HG03196 (cell line): ENCODE results near the gene TNNC1.

ENCODE experiments used
- ATAC-seq: cut with Tn5 transposase; IDR thresholded peaks from one replicate; pipeline ENCODE4 v1.9.1; 2021; ENCODE audit not compliant: unreplicated experiment

Gene TNNC1

GRCh38 chr3:52458770-52459545 is 5.1 kb upstream of the TNNC1 start:
- ATAC-seq, result no peak

- ATAC-seq, result no peak
Measured at GRCh38 chr3:52458031-52458760, 4.4 kb upstream of the TNNC1 start.

- no peak for ATAC-seq
Measured at GRCh38 chr3:52456800-52457183, 3.0 kb upstream of the TNNC1 start.

- ATAC-seq, result no peak
Measured at GRCh38 chr3:52456169-52456799, 2.4 kb upstream of the TNNC1 start.

DNA sequence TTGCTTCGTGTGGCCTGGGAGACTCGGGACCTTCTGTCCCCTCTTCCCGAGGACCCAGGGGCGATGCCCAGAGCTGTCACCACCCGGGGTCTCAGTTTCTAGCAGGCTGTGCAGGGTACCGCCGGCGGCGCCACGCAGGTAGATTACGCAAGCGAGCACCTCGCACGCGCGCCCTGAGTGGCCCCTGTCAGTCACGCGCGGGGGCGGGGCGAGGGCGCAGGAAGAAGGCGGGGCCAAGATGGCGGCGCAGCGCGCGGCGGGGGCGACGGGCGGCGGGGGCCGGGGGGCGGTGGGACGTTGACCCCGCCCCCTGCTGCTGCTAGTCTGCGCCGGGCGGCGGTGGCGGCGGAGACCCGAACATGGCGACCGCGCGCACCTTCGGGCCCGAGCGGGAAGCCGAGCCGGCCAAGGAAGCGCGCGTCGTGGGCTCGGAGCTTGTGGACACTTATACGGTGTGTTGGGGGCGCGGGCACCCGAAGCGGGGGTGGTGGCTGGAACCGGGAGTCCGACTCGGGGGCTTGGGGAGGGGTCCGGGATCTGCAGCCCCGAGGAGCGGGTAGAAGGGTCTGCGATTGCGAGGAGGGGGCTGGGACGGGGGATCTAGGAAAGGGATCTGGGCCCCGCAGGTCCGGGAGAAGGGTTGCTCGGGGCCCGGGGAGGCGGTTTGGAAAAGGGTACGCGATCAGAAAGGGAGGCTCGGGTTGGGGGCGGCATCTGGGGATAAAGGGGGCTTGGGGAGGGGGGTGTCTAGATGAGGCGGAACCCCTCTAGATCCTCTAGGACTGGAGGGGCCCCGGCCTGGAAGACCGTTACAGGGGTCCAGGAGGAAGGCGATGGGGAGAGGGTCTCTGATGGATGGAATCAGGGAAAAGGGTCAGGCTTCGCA is 1.7 kb upstream of the TNNC1 start, which contains the start of gene NISCH:
Gene NISCH, plus strand, starts transcription at position 322 of the 886 bp plus-strand sequence. Its CDS starts 38 bp downstream, at position 360.
- no peak for ATAC-seq

DNA sequence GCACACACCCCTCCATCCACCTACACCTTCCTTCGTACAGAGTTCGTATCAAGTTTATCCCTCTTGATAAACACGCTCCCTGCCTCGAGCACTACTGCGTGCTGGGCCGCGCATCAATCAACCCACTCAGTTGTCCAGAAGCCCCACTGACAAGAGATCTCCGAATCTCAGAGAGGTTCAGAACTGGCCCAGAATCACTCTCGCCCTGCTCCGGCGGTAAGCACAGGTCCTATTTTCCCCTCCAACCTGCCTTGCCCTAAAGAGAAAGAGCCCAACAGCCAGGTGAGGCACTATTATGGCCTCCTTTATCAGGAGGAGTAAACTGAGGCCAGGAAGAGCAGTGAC is 1.1 kb upstream of the TNNC1 start:
- ATAC-seq, result no peak

DNA sequence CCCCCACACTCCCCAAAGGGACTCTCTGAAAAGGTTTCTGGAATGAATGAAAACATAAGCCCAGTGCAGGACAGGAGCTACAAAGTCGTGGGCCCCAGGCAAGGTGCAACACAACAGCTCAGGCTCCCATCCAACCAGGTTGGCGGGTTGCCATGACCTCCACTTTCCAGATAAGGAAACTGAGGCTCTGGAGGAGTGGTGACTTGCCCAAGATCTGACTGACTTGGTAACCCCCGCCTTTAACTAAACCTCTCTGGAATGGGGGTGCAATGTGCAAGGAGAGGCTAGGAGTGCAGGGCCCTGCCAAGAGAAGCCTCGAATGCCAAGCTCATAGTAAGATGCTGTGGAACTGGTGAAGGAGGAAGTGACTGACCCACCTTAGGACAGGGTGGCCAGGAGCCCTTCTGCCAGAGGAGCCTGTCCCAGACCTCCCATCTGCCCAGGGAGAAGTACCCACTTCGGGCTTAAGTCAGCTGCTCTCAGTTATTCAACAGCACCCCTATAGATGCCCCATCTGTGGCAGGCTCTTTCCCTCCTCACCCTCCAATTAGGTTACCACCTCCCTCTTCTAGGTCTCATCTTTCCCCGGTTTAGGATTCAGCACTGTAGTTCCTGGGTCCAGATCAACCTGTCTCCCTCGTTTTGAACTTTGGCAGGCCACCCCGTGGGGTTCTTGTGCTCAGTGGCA is 553 bp upstream of the TNNC1 start:
- no peak for ATAC-seq

GRCh38 chr3:52452570-52453221 is 1.1 kb downstream of the TNNC1 start:
- no peak for ATAC-seq

GRCh38 chr3:52452126-52452525 is 1.7 kb downstream of the TNNC1 start:
- ATAC-seq, result no peak

DNA sequence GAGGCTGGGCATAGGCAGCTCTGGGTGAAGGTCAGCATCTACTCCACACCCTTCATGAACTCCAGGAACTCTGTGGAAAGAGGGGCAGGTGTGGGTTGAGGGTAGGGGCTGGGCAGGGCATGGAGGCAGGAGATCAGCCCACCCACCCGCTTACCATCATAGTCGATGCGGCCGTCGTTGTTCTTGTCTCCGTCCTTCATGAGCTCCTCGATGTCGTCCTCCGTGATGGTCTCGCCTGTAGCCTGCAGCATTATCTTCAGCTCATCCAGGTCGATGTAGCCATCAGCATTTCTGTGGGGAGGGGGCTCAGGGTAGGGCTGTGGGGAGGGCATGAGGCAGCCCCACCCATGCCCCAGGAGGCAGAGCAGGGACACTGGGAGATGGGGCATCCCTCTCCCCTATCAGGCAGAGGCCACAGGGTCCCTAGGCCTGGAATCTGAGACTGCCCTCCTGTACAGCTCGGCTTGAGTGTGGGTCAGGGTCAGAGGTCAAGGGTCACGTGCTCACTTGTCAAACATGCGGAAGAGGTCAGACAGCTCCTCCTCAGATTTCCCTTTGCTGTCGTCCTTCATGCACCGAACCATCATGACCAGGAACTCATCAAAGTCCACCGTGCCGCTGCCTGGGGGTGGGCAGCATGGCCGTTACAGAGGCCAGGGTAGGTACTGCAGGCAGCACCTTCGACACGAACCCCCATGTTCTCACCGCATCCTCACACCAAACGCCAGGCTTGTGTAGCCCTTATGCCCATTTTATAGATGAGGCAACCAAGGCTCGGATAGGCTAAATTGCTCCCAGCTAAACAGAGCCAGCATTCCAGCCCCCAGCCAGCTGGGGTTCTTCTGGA is 2.4 kb downstream of the TNNC1 start:
- no peak for ATAC-seq

DNA sequence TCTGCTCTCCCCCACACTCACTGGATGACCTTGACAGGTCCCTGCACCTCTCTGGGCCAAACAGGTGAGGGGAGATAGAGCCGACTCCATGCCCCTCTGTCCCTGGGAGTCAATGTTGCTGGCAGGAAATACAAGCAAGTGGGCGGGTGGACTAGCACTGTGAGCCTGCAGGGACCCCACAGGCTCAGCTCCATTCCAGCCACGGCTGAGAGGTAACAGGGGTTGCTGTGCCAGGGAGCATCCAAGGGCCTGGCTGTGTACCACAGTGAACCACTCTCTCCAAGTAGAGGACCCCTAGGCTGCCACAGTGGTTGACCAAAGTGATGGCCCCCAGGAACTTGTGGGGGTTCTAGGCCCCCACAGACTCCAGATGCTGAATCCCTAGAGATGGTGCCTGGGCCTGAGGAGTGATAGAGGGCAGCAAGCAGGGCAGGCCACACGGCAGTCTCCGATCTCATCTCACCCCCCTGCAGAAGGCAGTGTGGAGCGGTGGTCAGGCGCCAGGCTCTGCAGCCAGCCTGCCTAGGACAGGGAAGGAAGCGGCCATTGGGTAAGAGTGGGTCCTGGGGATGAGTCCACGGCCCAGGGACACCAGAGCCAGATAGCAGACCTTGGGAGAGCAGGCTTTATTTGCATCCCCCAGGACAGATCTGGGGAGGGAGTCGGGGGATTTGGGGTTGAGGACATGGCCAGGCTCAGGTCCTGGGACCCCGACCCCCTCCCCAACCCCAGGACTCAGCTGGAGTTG is 3.2 kb downstream of the TNNC1 start:
- ATAC-seq, result no peak

- no peak for ATAC-seq
Measured at GRCh38 chr3:52447512-52448355, 6.1 kb downstream of the TNNC1 start.

DNA sequence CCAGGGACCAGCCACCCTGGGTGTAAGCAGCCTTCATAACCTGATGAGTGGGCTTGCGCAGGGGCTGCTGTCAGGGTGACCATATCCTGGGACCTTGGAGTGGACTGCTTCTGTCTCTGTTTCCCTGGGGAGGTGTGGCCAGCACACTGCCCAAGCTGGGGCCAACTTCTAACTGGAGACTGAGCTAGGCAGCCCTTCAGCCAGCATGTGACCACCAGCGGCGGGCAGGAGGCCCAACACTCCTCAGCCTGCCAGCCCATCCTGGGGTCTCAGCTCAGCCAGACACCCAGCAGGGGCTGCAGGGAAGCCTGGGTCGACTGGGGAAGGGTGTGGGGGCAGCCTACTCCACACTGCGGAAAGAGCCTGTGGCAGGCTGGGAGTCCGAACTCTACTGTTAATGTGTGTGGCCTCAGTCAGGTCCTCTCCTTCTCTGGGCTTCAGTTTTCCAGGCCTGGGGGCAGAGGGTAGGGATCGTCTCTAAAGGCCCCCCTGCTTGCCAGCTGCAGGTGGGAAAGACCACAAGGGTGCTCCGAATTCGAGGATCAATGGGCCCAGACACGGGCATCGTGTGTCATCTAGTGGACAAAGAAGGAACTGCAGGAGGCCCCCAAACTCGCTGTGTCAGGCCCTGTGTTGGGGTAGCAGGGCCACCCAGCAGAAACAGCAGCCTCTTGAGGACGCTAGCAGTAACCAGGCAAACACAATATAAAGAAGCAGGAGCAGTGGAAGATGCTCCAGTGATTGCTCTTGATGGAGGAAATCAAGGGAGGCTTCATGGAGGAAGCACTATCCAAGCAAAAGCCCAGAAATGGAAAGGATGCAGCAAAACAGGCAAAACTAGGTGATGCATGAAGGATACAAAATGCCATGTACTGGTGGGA is 7.0 kb downstream of the TNNC1 start:
- ATAC-seq, result no peak

- no peak for ATAC-seq
Measured at GRCh38 chr3:52446042-52446441, 7.8 kb downstream of the TNNC1 start.

GRCh38 chr3:52444860-52445793 is 8.7 kb downstream of the TNNC1 start, which contains the start of gene SEMA3G:
Gene SEMA3G (minus strand): TSS chr3:52445103. CDS start chr3:52445027, 76 bp downstream.
- peak; percentile 51 for ATAC-seq
